GM10847 (cell line): ENCODE data around the gene MED27.

Experiments used
- POLR2A ChIP-seq: IDR thresholded peaks from 2 replicates; pipeline ENCODE4 v1.6.1; 2011; ENCODE audit not compliant: insufficient read length; ENCODE audit errors: extremely low read depth

MED27 gene

GRCh38 chr9:131923766-131924165 lies 155.9 kb downstream of the MED27 start:
- no peak for TF ChIP-seq POLR2A

- no peak for TF ChIP-seq POLR2A
Measured at GRCh38 chr9:131923132-131923671, 156.5 kb downstream of the MED27 start.

DNA sequence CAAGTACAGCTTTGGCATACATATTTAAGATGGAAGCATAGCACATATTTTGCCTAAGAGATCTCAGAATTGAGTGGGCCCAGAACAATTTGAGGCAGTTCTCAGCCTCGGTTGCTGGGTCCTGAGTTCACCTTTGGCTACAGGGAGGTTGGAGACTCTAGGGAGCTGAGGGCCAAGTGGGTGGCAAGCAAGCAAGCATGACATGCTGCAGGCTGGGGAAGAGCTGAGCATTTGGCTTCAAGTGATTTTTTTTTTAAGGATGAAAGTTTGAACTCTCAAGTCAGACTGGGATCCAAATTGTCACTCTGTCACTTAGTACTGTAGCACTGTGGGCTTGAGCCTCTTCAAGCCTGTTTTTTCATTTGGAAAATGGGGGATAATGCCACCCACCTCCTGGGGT lies 160.5 kb downstream of the MED27 start:
- no peak for TF ChIP-seq POLR2A

GRCh38 chr9:131918481-131918880 lies 161.2 kb downstream of the MED27 start:
- TF ChIP-seq POLR2A = no peak

DNA sequence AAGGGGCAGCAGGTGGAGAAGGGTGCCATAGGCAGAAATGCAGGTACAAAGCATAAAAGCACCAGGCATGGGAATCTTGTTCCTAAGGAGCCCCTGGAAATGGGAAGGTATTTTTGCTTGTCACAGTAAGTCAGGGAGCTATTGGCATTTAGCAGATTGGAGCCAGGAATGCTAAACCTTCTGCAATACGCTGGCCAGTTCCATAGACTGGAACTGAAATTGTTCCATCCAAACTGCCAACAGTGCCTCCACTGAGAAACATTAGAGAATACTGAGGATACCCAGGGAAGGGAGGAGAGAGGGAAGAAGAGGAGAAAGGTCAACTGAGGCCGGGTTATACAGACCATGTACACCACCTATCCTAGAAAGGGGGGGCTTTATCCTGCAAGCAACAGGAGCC lies 162.7 kb downstream of the MED27 start:
- no peak for TF ChIP-seq POLR2A

DNA sequence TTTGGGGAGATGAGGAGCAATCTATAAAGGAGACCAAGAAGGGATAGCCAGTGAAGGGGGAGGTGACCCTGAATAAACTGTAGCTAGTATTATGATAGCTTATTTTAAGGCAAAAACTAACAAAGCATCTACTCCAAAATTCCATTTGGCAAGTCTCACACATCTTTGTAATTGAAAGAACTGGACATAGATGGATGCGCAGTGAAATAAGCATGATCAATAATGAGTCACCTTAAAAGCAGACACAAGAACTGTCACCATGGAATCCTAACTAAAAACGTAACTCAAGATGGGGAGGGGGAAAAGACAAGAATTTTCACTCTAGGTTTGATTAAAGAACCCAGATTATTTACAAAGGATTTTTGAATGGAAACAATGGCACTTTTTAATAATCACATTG lies 164.5 kb downstream of the MED27 start:
- TF ChIP-seq POLR2A = no peak

DNA sequence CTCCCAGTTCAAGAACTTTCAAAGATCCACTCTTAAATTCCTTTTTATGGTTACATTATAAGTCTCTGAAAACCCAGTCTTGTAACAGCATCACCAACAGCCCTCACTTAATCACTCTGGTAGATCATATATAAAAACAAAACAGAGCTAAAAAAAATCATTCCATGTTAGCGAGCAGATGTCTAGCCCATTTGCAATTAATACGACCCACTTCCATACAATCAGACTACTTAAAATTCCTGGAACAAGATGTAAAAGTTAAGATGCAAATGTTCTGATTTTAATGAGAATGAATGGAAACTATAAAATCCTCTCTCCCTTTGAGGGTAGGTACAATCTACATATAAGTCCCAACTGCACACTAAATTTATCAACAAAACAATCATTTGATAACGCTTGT lies 167.0 kb downstream of the MED27 start:
- TF ChIP-seq POLR2A = no peak

- no peak for TF ChIP-seq POLR2A
Measured at GRCh38 chr9:131912069-131912468, 167.6 kb downstream of the MED27 start.

- TF ChIP-seq POLR2A = no peak
Measured at GRCh38 chr9:131910572-131910971, 169.1 kb downstream of the MED27 start.

- no peak for TF ChIP-seq POLR2A
Measured at GRCh38 chr9:131905144-131905543, 174.5 kb downstream of the MED27 start.

DNA sequence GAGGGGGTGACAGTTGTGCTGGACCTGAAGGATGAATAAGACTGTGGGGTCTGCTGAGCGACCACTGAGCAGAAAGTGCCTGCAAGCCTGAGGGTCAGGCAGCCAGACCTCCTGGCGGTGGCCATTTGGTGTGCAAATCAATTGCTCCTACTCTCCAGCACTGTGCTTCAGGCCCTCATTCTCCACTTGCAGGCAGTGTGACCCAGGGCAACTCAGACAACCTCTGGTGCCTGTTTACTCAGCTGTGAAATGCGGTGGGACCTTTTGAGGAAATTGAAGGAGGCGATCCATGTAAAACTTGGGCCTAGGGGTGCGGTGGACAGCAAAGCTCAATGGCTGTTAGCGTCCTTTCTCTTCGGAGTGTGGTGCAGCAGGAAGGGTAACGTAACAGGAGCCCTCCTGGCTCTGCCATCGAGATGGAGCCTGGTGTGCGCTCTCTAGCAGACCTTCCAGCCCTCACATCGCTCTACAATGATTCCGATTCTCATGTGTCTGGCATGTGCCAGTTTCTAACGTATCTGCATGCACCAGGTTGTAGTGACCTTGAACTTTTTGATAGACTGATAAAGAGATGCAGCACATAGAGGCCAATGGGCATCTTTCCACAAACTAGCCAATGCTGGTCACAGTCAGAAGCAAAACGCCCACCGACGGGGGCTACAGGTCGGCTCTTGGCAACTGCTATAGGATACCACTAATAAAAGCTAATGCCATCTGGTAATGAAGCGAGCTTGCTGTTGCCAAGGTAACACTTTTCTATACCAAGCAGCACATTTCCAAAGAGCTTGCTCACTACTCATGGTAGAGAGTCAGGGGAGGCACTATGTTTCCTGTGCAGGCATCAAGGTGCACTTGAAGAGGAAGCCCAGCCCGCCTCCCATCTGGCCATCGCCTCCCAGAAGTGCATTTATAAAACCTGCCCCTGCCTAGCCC lies 180.1 kb downstream of the MED27 start:
- TF ChIP-seq POLR2A = no peak

GRCh38 chr9:131892902-131893500 lies 186.7 kb downstream of the MED27 start:
- TF ChIP-seq POLR2A = no peak

- no peak for TF ChIP-seq POLR2A
Measured at GRCh38 chr9:131892162-131892707, 187.4 kb downstream of the MED27 start.

GRCh38 chr9:131891598-131891997 lies 188.1 kb downstream of the MED27 start:
- no peak for TF ChIP-seq POLR2A

DNA sequence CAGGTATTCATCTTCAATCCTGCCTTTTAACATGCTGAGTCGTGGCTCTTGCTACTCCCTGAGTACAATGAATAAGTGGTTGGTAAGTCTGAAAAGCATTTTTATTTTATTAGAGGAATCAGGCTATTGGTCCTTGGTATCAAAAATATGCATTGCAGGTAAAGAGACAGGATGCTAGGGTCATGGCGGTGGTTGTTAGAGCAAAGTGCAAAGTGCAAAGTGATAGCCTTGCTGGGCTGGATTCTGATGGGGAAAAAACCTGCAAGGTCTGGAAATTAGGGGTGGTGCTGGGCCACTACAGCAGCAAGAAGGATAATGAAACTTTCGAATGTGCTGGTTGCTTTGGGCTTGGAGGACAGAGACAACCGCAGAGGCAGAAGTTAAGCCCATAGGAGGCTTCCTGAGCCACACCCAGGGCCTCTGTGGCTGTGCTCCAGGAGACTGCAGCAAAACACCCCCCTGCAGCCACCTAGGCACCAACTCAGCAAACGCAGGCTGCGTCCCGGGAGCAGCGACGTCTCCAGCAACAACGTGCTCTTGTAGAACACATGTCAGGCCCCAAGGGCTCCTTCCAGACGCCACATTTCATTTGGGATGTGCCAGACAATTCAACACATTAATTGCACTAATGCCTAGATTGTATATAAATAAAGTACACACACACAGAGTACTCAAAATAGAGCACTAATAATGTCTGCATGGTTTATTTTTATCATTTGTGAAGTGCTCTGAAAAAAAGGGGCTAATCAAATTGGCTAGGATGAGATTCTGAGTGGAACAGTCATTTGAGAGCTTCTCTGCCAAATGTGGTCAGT lies 190.0 kb downstream of the MED27 start:
- TF ChIP-seq POLR2A = no peak

- no peak for TF ChIP-seq POLR2A
Measured at GRCh38 chr9:131888923-131889322, 190.7 kb downstream of the MED27 start.

DNA sequence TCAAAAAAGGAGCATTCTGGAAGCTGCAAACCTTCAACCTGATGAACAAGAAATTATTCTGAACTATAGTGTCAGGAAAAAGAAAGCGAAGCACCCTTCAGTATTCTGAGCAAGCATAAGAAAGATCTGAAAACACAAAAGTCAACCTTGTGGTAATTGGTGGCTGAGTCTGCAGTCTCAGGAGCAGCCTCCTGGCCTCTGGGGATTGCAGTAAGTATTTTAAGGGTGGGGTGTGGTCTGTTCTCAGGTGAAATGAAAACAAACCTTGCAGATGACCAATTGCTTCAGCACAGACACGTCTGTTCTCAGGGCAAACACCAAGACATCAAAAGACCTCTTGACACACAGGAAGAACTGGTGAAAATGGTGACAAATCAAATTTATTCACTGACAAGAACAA lies 192.0 kb downstream of the MED27 start:
- no peak for TF ChIP-seq POLR2A
